Uterus (tissue), 4 donors: ENCODE data around the gene ADORA2A. TPM values are rescaled to one million over a fixed set of nuclear protein-coding genes. Genes with fewer than 3 reads are reported as not detected.

Experiments used
- DNase-seq, 2 donors: peaks; one replicate each; pipeline ENCODE4 v3.0.0-alpha.2; 2019 to 2020
- H3K27ac ChIP-seq, 2 donors: fragments of 200-600 bp; sonication (generic); 1 replicate in 1 of 2; 2 replicates in 1 of 2; pipeline ENCODE4 v1.5.1; 2016 to 2018
- H3K27me3 ChIP-seq, 2 donors: fragments of 200-600 bp; sonication (generic); one replicate each; pipeline ENCODE4 v1.5.1; 2018 to 2019; ENCODE audit warnings: control low read depth in 1 of 2
- H3K36me3 ChIP-seq, 2 donors: fragments of 200-600 bp; sonication (generic); one replicate each; pipeline ENCODE4 v1.5.1; 2019; ENCODE audit warnings: control low read depth in 1 of 2
- H3K4me1 ChIP-seq, 2 donors: fragments of 200-600 bp; sonication (generic); one replicate each; pipeline ENCODE4 v1.5.1; 2018 to 2019; ENCODE audit warnings: control low read depth in 1 of 2
- H3K4me3 ChIP-seq, 2 donors: fragments of 200-600 bp; sonication (generic); 1 replicate in 1 of 2; 2 replicates in 1 of 2; pipeline ENCODE4 v1.5.1; 2018 to 2019; ENCODE audit warnings: mild to moderate bottlenecking in 1 of 2
- H3K9me3 ChIP-seq, 2 donors: fragments of 200-600 bp; sonication (generic); one replicate each; pipeline ENCODE4 v1.5.1; 2019; ENCODE audit warnings: control low read depth in 1 of 2
- POLR2A ChIP-seq, 2 donors: fragments of 450-650 bp; IDR thresholded peaks; one replicate each; pipeline ENCODE4 v1.6.1; 2016; ENCODE audit warnings: antibody characterized with exemption in 2 of 2, mild to moderate bottlenecking in 1 of 2, moderate library complexity in 1 of 2
- intact Hi-C: fragments of 100-400 bp; cut with DNase I; formaldehyde crosslinking; loops from one replicate; pipeline ENCODE4 v1.15.1; 2023; ENCODE audit warnings: low total_unique reads
- total RNA-seq, 4 donors: library from RNA; depleted of rRNA in 3 of 4; stranded (reverse); fragments of >200 nt in 3 of 4; gene quantifications; one replicate each; pipeline versions ENCODE4 v1.1.0 to v1.2.4, GENCODE V29; 2014 to 2023
- TF ChIP-seq, protein P1 (sequence below), 4 experiments: fragments of 200-600 bp in 2 of 4; fragments of 450-650 bp in 2 of 4; sonication (generic) in 2 of 4; IDR thresholded peaks; one replicate each; pipeline ENCODE4 v1.5.1; 2016 to 2019; ENCODE audit warnings: antibody characterized with exemption in 4 of 4, mild to moderate bottlenecking in 2 of 4, moderate library complexity in 1 of 4
- donor health status: DM: yes; HTN: yes; CAD: no.

ADORA2A gene
- 1 to 10 TPM in 3 of 4 donors, not detected in 1; 3.3 to 9.9 (median 8.9) TPM for total RNA-seq

DNA sequence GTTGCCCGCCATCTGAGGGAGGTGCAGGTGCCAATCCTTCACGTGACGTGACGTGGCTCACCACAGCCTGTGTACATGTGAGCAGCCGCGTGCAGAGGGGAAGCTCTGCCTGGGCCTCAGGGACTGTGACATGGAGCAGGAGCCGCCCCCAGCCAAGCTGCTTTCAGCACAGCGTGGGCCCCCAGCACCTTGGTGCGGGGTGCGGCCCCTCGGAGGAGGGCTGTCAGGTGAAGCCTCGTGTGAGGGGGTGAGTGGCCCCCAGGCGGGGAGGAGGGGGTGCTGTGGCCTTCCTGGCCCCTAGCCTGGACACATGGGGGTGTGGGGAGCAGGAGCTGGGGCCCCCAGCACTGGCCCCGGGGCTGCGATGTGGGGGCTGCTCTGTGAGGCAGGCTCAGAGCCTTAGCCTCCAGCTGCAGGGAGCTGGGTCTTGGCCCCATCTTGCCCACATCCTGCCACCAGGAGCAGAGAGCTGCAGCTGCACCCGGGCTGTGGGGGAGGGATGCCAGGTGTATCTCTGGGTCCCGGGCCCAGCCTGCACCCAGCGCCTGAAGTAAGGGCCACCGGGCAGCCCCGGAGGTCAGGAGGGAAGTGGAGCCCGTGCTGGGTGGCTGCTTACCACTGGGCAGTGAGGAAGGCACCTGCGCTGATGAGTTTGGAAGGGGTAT is at the start of gene ADORA2A:
Gene ADORA2A (plus strand): TSS at position 100 of the 665 bp plus-strand sequence. CDS start 5,806 bp downstream, outside the sequence.
- no peak within 1 kb of the TSS for H3K27ac ChIP-seq
- H3K27me3 ChIP-seq, result peaks cover 0 to 5% of the 10 kb centered on the region in 2 donors
- DNase-seq, result no peak
- intact Hi-C loops, result no loop called here
- TF ChIP-seq POLR2A (IDR thresholded peaks at IDR 0.05), result no peak
- TF ChIP-seq, protein P1, sequence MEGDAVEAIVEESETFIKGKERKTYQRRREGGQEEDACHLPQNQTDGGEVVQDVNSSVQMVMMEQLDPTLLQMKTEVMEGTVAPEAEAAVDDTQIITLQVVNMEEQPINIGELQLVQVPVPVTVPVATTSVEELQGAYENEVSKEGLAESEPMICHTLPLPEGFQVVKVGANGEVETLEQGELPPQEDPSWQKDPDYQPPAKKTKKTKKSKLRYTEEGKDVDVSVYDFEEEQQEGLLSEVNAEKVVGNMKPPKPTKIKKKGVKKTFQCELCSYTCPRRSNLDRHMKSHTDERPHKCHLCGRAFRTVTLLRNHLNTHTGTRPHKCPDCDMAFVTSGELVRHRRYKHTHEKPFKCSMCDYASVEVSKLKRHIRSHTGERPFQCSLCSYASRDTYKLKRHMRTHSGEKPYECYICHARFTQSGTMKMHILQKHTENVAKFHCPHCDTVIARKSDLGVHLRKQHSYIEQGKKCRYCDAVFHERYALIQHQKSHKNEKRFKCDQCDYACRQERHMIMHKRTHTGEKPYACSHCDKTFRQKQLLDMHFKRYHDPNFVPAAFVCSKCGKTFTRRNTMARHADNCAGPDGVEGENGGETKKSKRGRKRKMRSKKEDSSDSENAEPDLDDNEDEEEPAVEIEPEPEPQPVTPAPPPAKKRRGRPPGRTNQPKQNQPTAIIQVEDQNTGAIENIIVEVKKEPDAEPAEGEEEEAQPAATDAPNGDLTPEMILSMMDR (IDR thresholded peaks at IDR 0.05), result no peak
- no peaks in the 10 kb centered on the region for H3K36me3 ChIP-seq
- H3K9me3 ChIP-seq, result no peaks in the 10 kb centered on the region
- H3K4me1 ChIP-seq, result peaks cover 0 to 16% of the 10 kb centered on the region in 2 donors
- H3K4me3 ChIP-seq, result no peak within 1 kb of the TSS

DNA sequence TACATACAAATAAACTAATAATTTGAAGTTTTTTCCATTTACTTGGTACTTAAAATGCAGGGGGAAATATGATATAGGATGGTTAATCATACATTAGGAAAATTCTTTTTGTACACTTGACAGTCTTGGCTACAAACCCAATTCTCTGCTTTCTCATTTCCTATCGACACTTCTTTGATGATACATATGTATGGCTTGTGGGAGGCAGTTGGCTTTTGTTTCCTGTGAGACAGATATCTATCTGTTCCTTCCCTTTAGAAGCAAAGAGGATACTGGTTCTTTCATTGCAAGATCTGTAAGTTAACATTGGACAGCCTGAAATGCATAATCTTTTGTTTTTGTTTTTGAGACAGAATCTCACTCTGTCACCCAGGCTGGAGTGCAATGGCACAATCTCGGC is 47.9 kb upstream of the ADORA2A start:
- Histone ChIP-seq H3K4me3 (no peak overlapping the region), H3K4me1 (no peaks in the 10 kb centered on the region), H3K36me3 (no peaks in the 10 kb centered on the region), H3K9me3 (no peaks in the 10 kb centered on the region), H3K27ac (no peak overlapping the region), H3K27me3 (no peaks in the 10 kb centered on the region)
- intact Hi-C loops, result no loop called here
- TF ChIP-seq, protein P1 (IDR thresholded peaks at IDR 0.05), result no peak
- TF ChIP-seq POLR2A (IDR thresholded peaks at IDR 0.05), result no peak
- no peak for DNase-seq

DNA sequence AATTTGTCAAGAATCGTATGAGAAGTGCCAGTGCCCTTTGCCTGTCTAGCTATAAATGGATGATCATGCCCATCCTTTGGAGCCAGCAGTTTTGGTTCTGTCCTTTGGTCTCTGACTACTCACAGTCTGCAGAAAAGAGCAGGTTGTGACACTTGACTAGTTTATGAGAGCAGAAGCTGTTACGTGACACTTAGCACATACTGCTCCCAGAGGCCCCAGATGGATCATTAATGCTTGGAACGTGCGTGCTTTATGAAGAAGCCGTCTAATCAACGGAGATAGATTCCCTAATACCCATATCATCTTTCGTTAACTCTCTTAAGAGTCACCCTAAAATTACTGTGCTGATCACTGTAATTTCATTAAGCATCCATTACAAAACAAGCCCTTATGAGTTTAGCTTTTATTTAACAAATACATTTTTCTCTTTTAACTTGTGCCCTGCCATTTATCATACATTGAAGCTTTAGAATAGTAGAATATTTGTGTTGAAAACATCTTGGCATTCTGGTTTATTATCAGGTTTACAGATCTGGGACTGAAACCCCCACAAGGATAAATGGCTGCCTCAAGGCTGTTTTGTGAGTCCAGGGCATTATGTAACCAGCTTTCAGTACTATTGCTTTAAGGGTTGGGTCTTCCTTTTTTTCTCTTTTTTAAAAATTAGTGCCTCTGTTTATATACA is 47.0 kb upstream of the ADORA2A start:
- Histone ChIP-seq H3K36me3 (no peaks in the 10 kb centered on the region), H3K27me3 (no peaks in the 10 kb centered on the region), H3K9me3 (no peaks in the 10 kb centered on the region), H3K27ac (no peak overlapping the region), H3K4me1 (no peaks in the 10 kb centered on the region), H3K4me3 (no peak overlapping the region)
- no peak for DNase-seq
- TF ChIP-seq POLR2A (IDR thresholded peaks at IDR 0.05), result no peak
- TF ChIP-seq, protein P1 (IDR thresholded peaks at IDR 0.05), result no peak
- intact Hi-C loops, result no loop called here

DNA sequence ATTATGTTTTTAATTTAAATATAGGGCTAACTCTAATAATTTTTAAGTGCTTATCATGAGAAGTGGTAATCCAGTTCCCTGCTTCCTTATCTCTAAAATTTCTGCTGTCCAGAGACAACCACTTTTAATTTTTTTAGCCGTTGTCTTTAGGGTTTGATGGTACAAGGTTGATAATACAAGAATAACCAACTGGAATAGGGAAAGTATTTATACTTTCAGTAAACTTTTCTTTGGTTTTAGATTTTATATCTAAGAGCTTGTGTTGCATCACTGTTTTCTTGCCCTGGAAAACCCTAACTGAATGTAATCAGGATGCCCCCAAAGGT is 46.5 kb upstream of the ADORA2A start:
- no peak overlapping the region for H3K4me3 ChIP-seq
- no peaks in the 10 kb centered on the region for H3K36me3 ChIP-seq
- TF ChIP-seq, protein P1 (IDR thresholded peaks at IDR 0.05), result no peak
- no peak for TF ChIP-seq POLR2A (IDR thresholded peaks at IDR 0.05)
- no peaks in the 10 kb centered on the region for H3K4me1 ChIP-seq
- intact Hi-C loops, result no loop called here
- H3K9me3 ChIP-seq, result no peaks in the 10 kb centered on the region
- no peak overlapping the region for H3K27ac ChIP-seq
- no peak for DNase-seq
- no peaks in the 10 kb centered on the region for H3K27me3 ChIP-seq

DNA sequence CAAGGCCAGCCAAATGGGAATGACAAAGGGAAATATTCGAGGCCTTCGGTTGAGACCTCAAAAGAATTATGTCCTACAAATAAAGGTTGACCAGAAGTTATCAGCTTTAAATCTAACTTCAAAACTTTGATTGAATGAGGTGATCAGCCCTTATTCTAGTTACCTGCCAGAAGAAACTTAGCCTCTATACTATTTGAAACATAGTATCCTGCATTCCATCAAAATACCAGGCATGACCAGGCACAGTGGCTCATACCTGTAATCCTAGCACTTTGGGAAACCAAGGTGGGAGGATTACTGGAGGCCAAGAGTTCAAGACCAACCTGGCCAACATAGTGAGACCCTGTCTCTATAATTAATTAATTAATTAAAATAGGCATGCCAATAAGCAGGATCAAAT is 44.3 kb upstream of the ADORA2A start:
- Histone ChIP-seq H3K27ac (no peak overlapping the region), H3K4me1 (no peaks in the 10 kb centered on the region), H3K9me3 (no peaks in the 10 kb centered on the region), H3K4me3 (no peak overlapping the region), H3K27me3 (no peaks in the 10 kb centered on the region), H3K36me3 (no peaks in the 10 kb centered on the region)
- DNase-seq, result no peak
- no peak for TF ChIP-seq POLR2A (IDR thresholded peaks at IDR 0.05)
- TF ChIP-seq, protein P1 (IDR thresholded peaks at IDR 0.05), result no peak
- intact Hi-C loops, result no loop called here
